ENCODE measurements around the gene RADIL.

RADIL gene

DNA sequence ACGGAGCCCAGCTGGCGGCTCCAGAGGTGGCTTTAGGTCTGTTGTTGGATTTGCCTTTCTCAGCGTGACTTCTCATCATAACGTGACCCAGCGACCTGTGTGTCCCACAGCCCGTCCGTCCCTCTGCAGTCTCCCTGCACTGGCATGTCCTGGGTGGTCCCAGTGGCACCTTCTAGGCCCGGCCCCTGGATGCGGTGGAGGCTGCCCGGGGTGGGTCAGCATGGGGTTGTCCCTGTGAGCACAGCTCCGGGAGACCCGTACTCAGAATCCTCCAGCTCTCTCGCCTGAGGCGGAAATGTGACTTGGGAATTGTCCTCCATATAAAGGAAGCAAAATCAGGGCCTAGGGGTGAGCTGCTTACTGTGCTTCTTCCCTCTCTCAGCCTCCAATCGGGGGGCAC, 133.7 kb downstream of the RADIL start:
- no peak for DNase-seq (ENCODE audit: low read depth)
- no peak overlapping the region for H3K4me3 ChIP-seq (ENCODE audit: low read depth, low read length)
- TF ChIP-seq, protein P1, sequence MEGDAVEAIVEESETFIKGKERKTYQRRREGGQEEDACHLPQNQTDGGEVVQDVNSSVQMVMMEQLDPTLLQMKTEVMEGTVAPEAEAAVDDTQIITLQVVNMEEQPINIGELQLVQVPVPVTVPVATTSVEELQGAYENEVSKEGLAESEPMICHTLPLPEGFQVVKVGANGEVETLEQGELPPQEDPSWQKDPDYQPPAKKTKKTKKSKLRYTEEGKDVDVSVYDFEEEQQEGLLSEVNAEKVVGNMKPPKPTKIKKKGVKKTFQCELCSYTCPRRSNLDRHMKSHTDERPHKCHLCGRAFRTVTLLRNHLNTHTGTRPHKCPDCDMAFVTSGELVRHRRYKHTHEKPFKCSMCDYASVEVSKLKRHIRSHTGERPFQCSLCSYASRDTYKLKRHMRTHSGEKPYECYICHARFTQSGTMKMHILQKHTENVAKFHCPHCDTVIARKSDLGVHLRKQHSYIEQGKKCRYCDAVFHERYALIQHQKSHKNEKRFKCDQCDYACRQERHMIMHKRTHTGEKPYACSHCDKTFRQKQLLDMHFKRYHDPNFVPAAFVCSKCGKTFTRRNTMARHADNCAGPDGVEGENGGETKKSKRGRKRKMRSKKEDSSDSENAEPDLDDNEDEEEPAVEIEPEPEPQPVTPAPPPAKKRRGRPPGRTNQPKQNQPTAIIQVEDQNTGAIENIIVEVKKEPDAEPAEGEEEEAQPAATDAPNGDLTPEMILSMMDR (IDR thresholded peaks at IDR 0.05; ENCODE audit: low read depth, low read length, missing control alignments), result no peak

DNA sequence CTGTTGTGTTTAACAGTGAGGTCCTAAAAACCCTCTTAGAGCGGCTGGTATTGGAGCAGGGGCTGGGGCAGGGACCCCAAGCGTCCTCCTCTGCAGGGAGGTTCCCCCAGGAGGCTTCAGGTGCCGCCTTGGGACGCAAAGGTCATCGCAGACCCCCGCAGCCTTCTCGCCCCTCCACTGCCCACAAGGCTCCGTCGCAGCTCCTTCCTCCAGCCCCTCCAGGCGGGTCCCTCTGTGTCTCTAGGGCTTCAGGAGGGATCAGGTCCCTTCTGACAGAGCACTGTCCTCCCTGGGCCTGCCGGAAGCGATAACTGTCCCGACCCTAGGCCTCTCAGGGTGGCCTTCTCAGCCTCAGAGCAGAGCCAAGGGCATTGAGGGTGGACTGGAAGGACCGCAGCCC, 134.2 kb downstream of the RADIL start:
- H3K4me3 ChIP-seq (ENCODE audit: low read depth, low read length), result no peak overlapping the region
- TF ChIP-seq, protein P1 (IDR thresholded peaks at IDR 0.05; ENCODE audit: low read depth, low read length, missing control alignments), result no peak
- DNase-seq (ENCODE audit: low read depth), result no peak

Measured in GM12864 (cell line).